Sigmoid colon (tissue), 3 donors: ENCODE results near the gene GPR87.

Experiments
- POLR2A ChIP-seq, 2 donors: fragments of 450-650 bp; IDR thresholded peaks; one replicate each; pipeline ENCODE4 v1.6.1; 2016; ENCODE audit warnings: antibody characterized with exemption in 2 of 2, mild to moderate bottlenecking in 2 of 2, moderate library complexity in 2 of 2
- TF ChIP-seq, protein P1 (sequence below), 4 experiments: fragments of 450-650 bp in 3 of 4; fragments of 200-600 bp in 1 of 4; IDR thresholded peaks; one replicate each; pipeline ENCODE4 v1.5.1; 2016 to 2019; ENCODE audit warnings: antibody characterized with exemption in 4 of 4, mild to moderate bottlenecking in 3 of 4, moderate library complexity in 2 of 4

DNA sequence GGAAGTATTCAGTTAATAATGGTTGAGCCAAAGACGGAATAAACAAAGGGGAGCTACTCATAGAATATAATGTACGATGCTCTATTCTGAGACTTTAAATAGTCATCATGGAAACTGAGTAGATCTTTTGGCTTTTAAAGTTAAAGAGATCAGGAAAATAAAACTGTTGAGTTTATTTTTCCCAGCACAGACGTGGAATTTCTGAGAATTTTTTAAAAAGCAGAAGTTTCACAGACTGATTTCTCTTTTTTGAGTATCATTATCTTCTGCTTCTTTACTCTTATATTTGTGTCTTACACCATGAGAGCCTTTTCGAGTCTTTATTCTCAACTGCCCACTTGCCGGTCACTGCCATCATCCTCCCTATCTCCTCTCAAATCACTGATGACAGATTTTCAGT lies 51.5 kb downstream of the GPR87 start:
- no peak for TF ChIP-seq POLR2A (IDR thresholded peaks at IDR 0.05)
- TF ChIP-seq, protein P1, sequence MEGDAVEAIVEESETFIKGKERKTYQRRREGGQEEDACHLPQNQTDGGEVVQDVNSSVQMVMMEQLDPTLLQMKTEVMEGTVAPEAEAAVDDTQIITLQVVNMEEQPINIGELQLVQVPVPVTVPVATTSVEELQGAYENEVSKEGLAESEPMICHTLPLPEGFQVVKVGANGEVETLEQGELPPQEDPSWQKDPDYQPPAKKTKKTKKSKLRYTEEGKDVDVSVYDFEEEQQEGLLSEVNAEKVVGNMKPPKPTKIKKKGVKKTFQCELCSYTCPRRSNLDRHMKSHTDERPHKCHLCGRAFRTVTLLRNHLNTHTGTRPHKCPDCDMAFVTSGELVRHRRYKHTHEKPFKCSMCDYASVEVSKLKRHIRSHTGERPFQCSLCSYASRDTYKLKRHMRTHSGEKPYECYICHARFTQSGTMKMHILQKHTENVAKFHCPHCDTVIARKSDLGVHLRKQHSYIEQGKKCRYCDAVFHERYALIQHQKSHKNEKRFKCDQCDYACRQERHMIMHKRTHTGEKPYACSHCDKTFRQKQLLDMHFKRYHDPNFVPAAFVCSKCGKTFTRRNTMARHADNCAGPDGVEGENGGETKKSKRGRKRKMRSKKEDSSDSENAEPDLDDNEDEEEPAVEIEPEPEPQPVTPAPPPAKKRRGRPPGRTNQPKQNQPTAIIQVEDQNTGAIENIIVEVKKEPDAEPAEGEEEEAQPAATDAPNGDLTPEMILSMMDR (IDR thresholded peaks at IDR 0.05), result no peak
